ENCODE data around the gene FKBP14.

GRCh38 chr7:29977886-29978651 is 48.4 kb downstream of the FKBP14 start:
- TF ChIP-seq CTCF (IDR thresholded peaks at IDR 0.05) (no peak), POLR2A (IDR thresholded peaks at IDR 0.05) (no peak)

Data from adrenal gland (tissue), 5 donors.